ENCODE measurements around the gene PLCL2. TPM values are rescaled to one million over a fixed set of nuclear protein-coding genes. Genes with fewer than 3 reads are reported as not detected.

The PLCL2 gene
- total and polyA plus RNA-seq, 2 donors (not counting 1 experiment from before 2014, with no cell fraction given): 4.0 to 11.9 TPM

- Histone ChIP-seq H2AFZ (ENCODE audit: low read length) (peak overlapping the region; percentile 18), H3K4me3 (replicated peaks in 1 of 4; ENCODE audit: control extremely low read depth in 1 of 4, insufficient read depth in 1 of 4, low read depth in 3 of 4, low read length in 4 of 4) (peak overlapping the region in 1 of 4 experiments; percentile 80), H3K27ac (ENCODE audit: insufficient read depth, low read length) (peak overlapping the region; percentile 38), H3K4me2 (ENCODE audit: extremely low read depth, insufficient read depth, low read length) (no peak overlapping the region), H3K4me1 (ENCODE audit: control insufficient read depth, extremely low read depth, insufficient read depth, low read length) (no peaks in the 10 kb centered on the region), H3K79me2 (ENCODE audit: control insufficient read depth, insufficient read depth, low read length) (peaks cover 4% of the 10 kb centered on the region), H3K36me3 (ENCODE audit: control insufficient read depth, insufficient read depth, low read length) (no peaks in the 10 kb centered on the region), H3K27me3 (ENCODE audit: control insufficient read depth, insufficient read depth, low read length) (no peaks in the 10 kb centered on the region), H3K9ac (ENCODE audit: insufficient read depth, low read length) (peak overlapping the region; percentile 76), H4K20me1 (ENCODE audit: control insufficient read depth, extremely low read depth, insufficient read depth, low read length) (no peaks in the 10 kb centered on the region), H3K9me3 (ENCODE audit: control insufficient read depth, insufficient read depth, low read depth, low read length) (no peaks in the 10 kb centered on the region)
- no peak for DNase-seq (ENCODE audit: low read depth in 2 of 2)
- TF ChIP-seq EZH2 (IDR thresholded peaks at IDR 0.05; ENCODE audit: low read length, missing control alignments): no peak
Measured at GRCh38 chr3:16883723-16884083, 1.1 kb upstream of the PLCL2 start.

DNA sequence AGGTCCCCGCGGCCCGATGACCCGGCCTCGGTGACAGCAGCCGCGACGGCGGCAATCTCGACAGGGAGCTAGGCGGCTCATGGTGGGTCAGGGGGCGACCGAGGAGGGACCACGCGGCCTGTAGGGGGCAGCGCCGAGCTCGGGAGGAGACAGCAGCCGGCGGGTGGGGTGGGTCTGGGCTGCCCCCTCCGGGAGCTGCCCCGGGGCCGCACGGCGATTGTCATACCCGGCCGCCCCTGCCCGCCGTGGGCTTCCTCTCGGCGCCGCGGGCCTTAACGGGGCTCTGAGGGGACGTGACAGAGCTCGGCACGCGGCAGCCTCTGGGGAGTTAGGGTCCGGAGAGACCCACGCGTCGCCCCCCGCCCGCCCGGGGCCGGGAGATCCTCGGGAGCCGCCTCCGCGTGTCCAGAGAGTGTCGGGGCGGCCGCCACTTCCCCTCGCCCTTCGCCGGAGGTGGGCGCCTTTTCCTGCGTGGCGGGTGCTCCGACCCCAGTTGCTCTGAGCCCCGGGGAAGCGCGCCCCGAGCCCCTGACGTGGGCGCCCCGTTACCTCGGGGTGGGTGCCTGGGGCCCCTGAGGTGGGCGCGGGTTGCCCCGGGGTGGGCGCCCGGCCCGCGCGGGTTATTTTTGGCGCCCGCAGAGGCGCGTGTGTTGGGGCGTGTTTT lies 539 bp upstream of the PLCL2 start:
- H3K4me2 ChIP-seq (ENCODE audit: extremely low read depth, insufficient read depth, low read length): peak overlapping the region; percentile 39
- peak; percentile 39 for DNase-seq (ENCODE audit: low read depth in 2 of 2)
- no peaks in the 10 kb centered on the region for H3K27me3 ChIP-seq (ENCODE audit: control insufficient read depth, insufficient read depth, low read length)
- H3K4me1 ChIP-seq (ENCODE audit: control insufficient read depth, extremely low read depth, insufficient read depth, low read length): no peaks in the 10 kb centered on the region
- no peak for TF ChIP-seq EZH2 (IDR thresholded peaks at IDR 0.05; ENCODE audit: low read length, missing control alignments)
- TF ChIP-seq, protein P1, sequence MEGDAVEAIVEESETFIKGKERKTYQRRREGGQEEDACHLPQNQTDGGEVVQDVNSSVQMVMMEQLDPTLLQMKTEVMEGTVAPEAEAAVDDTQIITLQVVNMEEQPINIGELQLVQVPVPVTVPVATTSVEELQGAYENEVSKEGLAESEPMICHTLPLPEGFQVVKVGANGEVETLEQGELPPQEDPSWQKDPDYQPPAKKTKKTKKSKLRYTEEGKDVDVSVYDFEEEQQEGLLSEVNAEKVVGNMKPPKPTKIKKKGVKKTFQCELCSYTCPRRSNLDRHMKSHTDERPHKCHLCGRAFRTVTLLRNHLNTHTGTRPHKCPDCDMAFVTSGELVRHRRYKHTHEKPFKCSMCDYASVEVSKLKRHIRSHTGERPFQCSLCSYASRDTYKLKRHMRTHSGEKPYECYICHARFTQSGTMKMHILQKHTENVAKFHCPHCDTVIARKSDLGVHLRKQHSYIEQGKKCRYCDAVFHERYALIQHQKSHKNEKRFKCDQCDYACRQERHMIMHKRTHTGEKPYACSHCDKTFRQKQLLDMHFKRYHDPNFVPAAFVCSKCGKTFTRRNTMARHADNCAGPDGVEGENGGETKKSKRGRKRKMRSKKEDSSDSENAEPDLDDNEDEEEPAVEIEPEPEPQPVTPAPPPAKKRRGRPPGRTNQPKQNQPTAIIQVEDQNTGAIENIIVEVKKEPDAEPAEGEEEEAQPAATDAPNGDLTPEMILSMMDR (conservative IDR thresholded peaks at IDR 0.05 in 1 of 2, IDR thresholded peaks at IDR 0.05 in 1 of 2; ENCODE audit: low read depth in 1 of 2, low read length in 2 of 2): peak; percentile 30 to 48
- H3K27ac ChIP-seq (ENCODE audit: insufficient read depth, low read length): peak overlapping the region; percentile 55
- peak overlapping the region; percentile 49 to 81 (median 74) for H3K4me3 ChIP-seq (replicated peaks in 1 of 4; ENCODE audit: control extremely low read depth in 1 of 4, insufficient read depth in 1 of 4, low read depth in 3 of 4, low read length in 4 of 4)
- H4K20me1 ChIP-seq (ENCODE audit: control insufficient read depth, extremely low read depth, insufficient read depth, low read length): no peaks in the 10 kb centered on the region
- peak overlapping the region; percentile 50 for H2AFZ ChIP-seq (ENCODE audit: low read length)
- no peaks in the 10 kb centered on the region for H3K36me3 ChIP-seq (ENCODE audit: control insufficient read depth, insufficient read depth, low read length)
- peak overlapping the region; percentile 76 for H3K9ac ChIP-seq (ENCODE audit: insufficient read depth, low read length)
- peaks cover 4% of the 10 kb centered on the region for H3K79me2 ChIP-seq (ENCODE audit: control insufficient read depth, insufficient read depth, low read length)
- H3K9me3 ChIP-seq (ENCODE audit: control insufficient read depth, insufficient read depth, low read depth, low read length): no peaks in the 10 kb centered on the region

GRCh38 chr3:16885593-16886302 lies 993 bp downstream of the PLCL2 start:
- H3K79me2 ChIP-seq (ENCODE audit: control insufficient read depth, insufficient read depth, low read length): peaks cover 4% of the 10 kb centered on the region
- peak overlapping the region; percentile 90 for H2AFZ ChIP-seq (ENCODE audit: low read length)
- no peaks in the 10 kb centered on the region for H3K4me1 ChIP-seq (ENCODE audit: control insufficient read depth, extremely low read depth, insufficient read depth, low read length)
- no peaks in the 10 kb centered on the region for H3K9me3 ChIP-seq (ENCODE audit: control insufficient read depth, insufficient read depth, low read depth, low read length)
- peak in 1 of 2 donors; percentile 31 for DNase-seq (ENCODE audit: low read depth in 2 of 2)
- peak overlapping the region; percentile 67 to 81 (median 78) for H3K4me3 ChIP-seq (replicated peaks in 1 of 4; ENCODE audit: control extremely low read depth in 1 of 4, insufficient read depth in 1 of 4, low read depth in 3 of 4, low read length in 4 of 4)
- no peaks in the 10 kb centered on the region for H3K36me3 ChIP-seq (ENCODE audit: control insufficient read depth, insufficient read depth, low read length)
- no peaks in the 10 kb centered on the region for H3K27me3 ChIP-seq (ENCODE audit: control insufficient read depth, insufficient read depth, low read length)
- peak overlapping the region; percentile 68 for H3K27ac ChIP-seq (ENCODE audit: insufficient read depth, low read length)
- peak overlapping the region; percentile 76 for H3K9ac ChIP-seq (ENCODE audit: insufficient read depth, low read length)
- no peaks in the 10 kb centered on the region for H4K20me1 ChIP-seq (ENCODE audit: control insufficient read depth, extremely low read depth, insufficient read depth, low read length)
- TF ChIP-seq, protein P1 (conservative IDR thresholded peaks at IDR 0.05 in 1 of 2, IDR thresholded peaks at IDR 0.05 in 1 of 2; ENCODE audit: low read depth in 1 of 2, low read length in 2 of 2): no peak
- no peak for TF ChIP-seq EZH2 (IDR thresholded peaks at IDR 0.05; ENCODE audit: low read length, missing control alignments)
- H3K4me2 ChIP-seq (ENCODE audit: extremely low read depth, insufficient read depth, low read length): peak overlapping the region; percentile 86
